Heart left ventricle (tissue), 13 donors: ENCODE results near the gene B4GALNT4.

Experiments used
- CTCF ChIP-seq, 12 donors: fragments of 200-600 bp; sonication (generic) in 4 of 12; IDR thresholded peaks; one replicate each; pipeline versions ENCODE4 v1.5.0 to v1.8.0; 2018 to 2022; ENCODE audit warnings: antibody characterized with exemption in 12 of 12, mild to moderate bottlenecking in 5 of 12
- POLR2A ChIP-seq, 2 donors: fragments of 450-650 bp; IDR thresholded peaks; one replicate each; pipeline ENCODE4 v1.6.1; 2017; ENCODE audit warnings: antibody characterized with exemption in 2 of 2, mild to moderate bottlenecking in 2 of 2, moderate library complexity in 2 of 2
- donor health status: ischemic (EF 13 %, LVEDD 7.1; RV severe dilation, severe dysfunction).
- donor health status: DM: no; HTN: yes; CAD: no.
- donor health status: DM: no; HTN: no; CAD: no.
- donor health status: ischemic (EF 25% LVEDD 6.9; RV normal size, moderate dysfunction).
- donor health status: ischemic (EF 25% LVEDD 5.7; RV mildly dilated, moderate dysfunction).
- donor health status: ischemic (EF 35%, LVEDD 5.7; RV mildly dilated, moderate dysfunction).
- donor health status: nonischemic (EF 11% LVEDD 7.7; RV severe dilation, severe dysfunction).
- donor health status: DM: yes; HTN: yes; CAD: no.
- donor health status: PGD.
- donor health status: ischemic (EF 29% LVEDD 5.4; RV normal size, mild dysfunction).
- donor health status: nonischemic (EF 23%, LVEDD 6.1; RV moderate dilation, normal function).

- peak in 1 of 2 donors; percentile 24 for TF ChIP-seq POLR2A (IDR thresholded peaks at IDR 0.05)
- peak in 9 of 12 donors; percentile 9 to 56 (median 21) for TF ChIP-seq CTCF (IDR thresholded peaks at IDR 0.05)
Measured at GRCh38 chr11:406796-407650, 37.7 kb downstream of the B4GALNT4 start.
